PFSK-1 (cell line): Measurements from ENCODE around the gene PTPRM.

Source experiments
- FOXP2 ChIP-seq: optimal IDR thresholded peaks from 2 replicates; pipeline ENCODE3; 2011; ENCODE audit warnings: borderline replicate concordance, control low read depth, inconsistent platforms; ENCODE audit not compliant: insufficient read depth; ENCODE audit errors: extremely low read length, extremely low read depth
- POLR2AphosphoS5 ChIP-seq: IDR thresholded peaks from 2 replicates; pipeline ENCODE4 v1.6.1; 2012; ENCODE audit warnings: low read depth, mild to moderate bottlenecking, control low read depth, low read length, moderate library complexity
- SIN3A ChIP-seq: IDR thresholded peaks from 2 replicates; pipeline ENCODE4 v1.6.1; 2012; ENCODE audit warnings: mild to moderate bottlenecking, low read length, moderate library complexity, borderline replicate concordance; ENCODE audit not compliant: insufficient read depth
- TAF1 ChIP-seq: IDR thresholded peaks from 2 replicates; pipeline ENCODE4 v1.6.1; 2012; ENCODE audit warnings: low read length, control low read depth, borderline replicate concordance; ENCODE audit not compliant: insufficient read depth
- TF ChIP-seq, protein P1 (sequence below), 2 experiments: IDR thresholded peaks; 2 replicates each; pipeline versions ENCODE4 v1.6.1 to v1.8.0; 2011 to 2012; ENCODE audit warnings: low read depth in 2 of 2, low read length in 2 of 2, control low read depth in 1 of 2, inconsistent platforms in 1 of 2, mild to moderate bottlenecking in 1 of 2, moderate library complexity in 1 of 2; ENCODE audit not compliant: insufficient read depth in 1 of 2

Gene PTPRM

DNA sequence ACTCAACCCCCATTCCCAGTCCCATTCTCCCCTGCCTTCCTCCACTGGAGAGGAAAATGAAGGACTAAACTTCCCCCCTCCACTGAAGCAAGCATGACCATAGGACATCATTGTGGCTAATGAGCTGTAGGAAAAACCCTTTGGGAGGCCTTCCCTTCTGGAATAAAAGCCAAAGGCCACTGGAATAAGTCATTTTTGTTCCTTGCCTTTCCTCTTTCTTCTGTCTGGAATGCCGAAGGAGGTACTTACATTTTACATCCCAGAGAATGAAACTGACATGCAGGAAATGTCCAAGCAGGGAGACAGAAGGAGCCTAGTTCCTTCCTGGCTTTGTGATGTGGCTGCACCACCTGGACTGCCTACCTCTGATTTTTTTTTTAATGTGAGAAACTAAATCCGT, 9.1 kb upstream of the PTPRM start:
- no peak for TF ChIP-seq SIN3A
- TF ChIP-seq POLR2AphosphoS5 = no peak
- TF ChIP-seq, protein P1, sequence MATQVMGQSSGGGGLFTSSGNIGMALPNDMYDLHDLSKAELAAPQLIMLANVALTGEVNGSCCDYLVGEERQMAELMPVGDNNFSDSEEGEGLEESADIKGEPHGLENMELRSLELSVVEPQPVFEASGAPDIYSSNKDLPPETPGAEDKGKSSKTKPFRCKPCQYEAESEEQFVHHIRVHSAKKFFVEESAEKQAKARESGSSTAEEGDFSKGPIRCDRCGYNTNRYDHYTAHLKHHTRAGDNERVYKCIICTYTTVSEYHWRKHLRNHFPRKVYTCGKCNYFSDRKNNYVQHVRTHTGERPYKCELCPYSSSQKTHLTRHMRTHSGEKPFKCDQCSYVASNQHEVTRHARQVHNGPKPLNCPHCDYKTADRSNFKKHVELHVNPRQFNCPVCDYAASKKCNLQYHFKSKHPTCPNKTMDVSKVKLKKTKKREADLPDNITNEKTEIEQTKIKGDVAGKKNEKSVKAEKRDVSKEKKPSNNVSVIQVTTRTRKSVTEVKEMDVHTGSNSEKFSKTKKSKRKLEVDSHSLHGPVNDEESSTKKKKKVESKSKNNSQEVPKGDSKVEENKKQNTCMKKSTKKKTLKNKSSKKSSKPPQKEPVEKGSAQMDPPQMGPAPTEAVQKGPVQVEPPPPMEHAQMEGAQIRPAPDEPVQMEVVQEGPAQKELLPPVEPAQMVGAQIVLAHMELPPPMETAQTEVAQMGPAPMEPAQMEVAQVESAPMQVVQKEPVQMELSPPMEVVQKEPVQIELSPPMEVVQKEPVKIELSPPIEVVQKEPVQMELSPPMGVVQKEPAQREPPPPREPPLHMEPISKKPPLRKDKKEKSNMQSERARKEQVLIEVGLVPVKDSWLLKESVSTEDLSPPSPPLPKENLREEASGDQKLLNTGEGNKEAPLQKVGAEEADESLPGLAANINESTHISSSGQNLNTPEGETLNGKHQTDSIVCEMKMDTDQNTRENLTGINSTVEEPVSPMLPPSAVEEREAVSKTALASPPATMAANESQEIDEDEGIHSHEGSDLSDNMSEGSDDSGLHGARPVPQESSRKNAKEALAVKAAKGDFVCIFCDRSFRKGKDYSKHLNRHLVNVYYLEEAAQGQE (IDR thresholded peaks at IDR 0.05; ENCODE audit: insufficient read depth in 1 of 2, low read depth in 2 of 2, low read length in 2 of 2) = no peak
- no peak for TF ChIP-seq FOXP2
- TF ChIP-seq TAF1 = no peak

DNA sequence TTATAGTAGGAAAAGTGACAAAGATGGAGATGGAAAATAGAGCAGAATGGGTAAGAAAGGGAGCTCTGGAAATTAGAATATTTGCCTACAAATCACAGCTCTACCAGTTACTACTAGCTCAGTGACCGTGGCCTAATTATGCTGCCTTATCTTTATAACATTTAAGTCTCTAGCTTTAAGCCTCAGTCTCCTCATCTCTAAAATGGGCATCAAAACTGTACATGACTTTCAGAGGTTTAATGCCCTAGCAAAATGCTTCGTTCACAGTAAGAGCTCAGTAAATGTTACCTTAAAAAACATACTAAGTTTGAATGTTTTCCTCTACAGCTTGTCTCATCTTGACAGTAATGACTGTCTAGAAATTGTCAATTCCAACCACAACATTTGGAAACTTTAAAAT, 8.3 kb upstream of the PTPRM start:
- TF ChIP-seq POLR2AphosphoS5 = no peak
- no peak for TF ChIP-seq TAF1
- no peak for TF ChIP-seq FOXP2
- TF ChIP-seq, protein P1 (IDR thresholded peaks at IDR 0.05; ENCODE audit: insufficient read depth in 1 of 2, low read depth in 2 of 2, low read length in 2 of 2) = no peak
- TF ChIP-seq SIN3A = no peak

DNA sequence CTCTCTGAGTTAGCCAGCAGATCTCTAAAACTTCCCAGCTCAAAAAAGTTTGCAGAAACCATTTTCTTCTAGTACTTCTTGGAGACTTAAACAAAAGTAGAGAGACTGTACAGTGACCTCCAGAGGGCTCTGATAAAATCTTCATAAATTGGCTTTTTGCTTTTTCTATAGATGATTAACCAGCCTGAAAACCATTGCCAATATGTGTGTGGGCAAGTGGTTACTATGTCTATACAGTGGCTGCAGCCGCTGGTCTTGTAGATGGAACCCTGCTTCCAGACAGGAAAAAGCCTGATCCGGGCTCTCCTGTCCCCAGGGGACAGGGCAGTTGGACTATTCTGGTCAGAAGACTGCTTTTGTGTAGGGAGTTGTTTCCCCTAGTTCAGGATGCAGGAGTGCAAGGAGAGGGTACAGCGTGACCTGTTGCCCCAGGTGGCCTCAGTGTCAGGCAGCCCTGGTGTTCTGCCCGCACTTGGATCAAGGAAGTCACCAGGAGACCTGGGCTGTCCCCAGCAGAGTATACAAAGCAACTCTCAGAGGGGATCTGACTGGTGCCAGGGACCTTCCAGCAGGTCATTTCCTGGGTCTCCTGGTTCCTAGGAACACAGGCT, 7.3 kb upstream of the PTPRM start:
- TF ChIP-seq SIN3A (no peak), FOXP2 (no peak), TAF1 (no peak)
- TF ChIP-seq, protein P1 (IDR thresholded peaks at IDR 0.05; ENCODE audit: insufficient read depth in 1 of 2, low read depth in 2 of 2, low read length in 2 of 2) = no peak

DNA sequence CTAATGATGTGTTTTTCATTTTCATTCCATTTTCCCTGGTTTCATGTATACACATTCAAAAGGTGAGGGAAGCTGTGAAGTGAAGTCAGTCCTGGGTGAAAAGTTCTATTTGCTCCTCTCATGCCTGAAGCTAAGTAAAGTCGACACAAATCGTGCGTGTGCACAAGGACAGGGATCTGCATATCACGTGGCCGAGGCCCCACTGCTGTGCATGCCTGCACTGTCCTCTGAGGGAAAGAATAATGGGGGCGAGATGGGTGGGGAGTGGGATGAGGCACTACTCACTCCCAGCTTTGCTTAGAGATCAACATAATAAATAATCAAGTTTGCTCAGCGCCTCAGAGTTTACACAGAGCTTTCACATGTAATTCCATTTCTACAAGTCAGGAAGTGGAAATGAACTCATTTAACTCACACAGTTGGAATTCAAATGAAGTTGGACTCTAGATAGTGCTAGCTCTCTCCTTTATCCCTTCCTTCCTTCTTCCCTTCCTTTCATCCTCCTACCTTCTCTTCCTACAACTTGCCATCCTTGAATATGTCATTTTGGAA, 5.1 kb upstream of the PTPRM start:
- TF ChIP-seq, protein P1 (IDR thresholded peaks at IDR 0.05; ENCODE audit: insufficient read depth in 1 of 2, low read depth in 2 of 2, low read length in 2 of 2) = no peak
- no peak for TF ChIP-seq POLR2AphosphoS5
- TF ChIP-seq FOXP2 = no peak
- no peak for TF ChIP-seq TAF1
- no peak for TF ChIP-seq SIN3A

DNA sequence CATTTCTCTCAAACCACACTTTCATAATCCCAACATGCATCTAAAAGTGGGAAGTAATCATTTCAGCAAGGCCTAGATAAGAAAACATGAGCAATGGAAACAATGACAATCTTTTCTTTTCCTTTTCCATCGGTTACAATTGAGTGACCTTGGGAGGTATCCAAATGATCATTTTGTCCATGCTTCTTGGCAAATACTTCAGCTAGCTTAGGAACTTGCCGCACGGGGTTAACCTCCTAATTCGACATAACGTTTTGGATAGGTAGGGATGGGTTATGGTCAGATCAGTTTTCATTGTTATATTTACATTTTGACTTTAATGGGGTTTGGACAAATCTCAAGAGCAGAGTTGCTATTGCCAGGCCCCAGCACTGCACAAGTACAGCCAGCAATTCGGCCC, 4.6 kb upstream of the PTPRM start:
- TF ChIP-seq SIN3A = no peak
- TF ChIP-seq, protein P1 (IDR thresholded peaks at IDR 0.05; ENCODE audit: insufficient read depth in 1 of 2, low read depth in 2 of 2, low read length in 2 of 2) = no peak
